Activated CD4-positive, alpha-beta memory T cell treated with anti-CD3 and anti-CD28 coated beads, Interleukin-2, amount 10 ng/mL, durations not matched to agents 7 days and 5 days (primary cell): ENCODE measurements around the gene KRT71. TPM values are rescaled to one million over a fixed set of nuclear protein-coding genes. Genes with fewer than 3 reads are reported as not detected.

Experiments
- CTCF ChIA-PET: fragments of 350-600 bp; sonication (Branson Sonifier 250); formaldehyde crosslinking; loops from one replicate; lab custom pipeline; 2021; ENCODE audit warnings: antibody characterized with exemption, inconsistent platforms; lab: Charles Lee
- POLR2A ChIA-PET: fragments of 350-600 bp; sonication (Branson Sonifier 250); formaldehyde crosslinking; loops from one replicate; lab custom pipeline; 2021; ENCODE audit warnings: antibody characterized with exemption; lab: Charles Lee
- DNase-seq: peaks from one replicate; pipeline ENCODE4 v3.0.0-alpha.2; 2020
- H3K27ac Mint-ChIP-seq: one replicate; pipeline ENCODE4 v1.8.0; 2021; ENCODE audit warnings: mild to moderate bottlenecking, mixed read lengths
- H3K27me3 Mint-ChIP-seq: one replicate; pipeline ENCODE4 v1.8.0; 2021; ENCODE audit warnings: mixed read lengths
- H3K36me3 Mint-ChIP-seq: one replicate; pipeline ENCODE4 v1.8.0; 2021; ENCODE audit warnings: low read depth, mixed read lengths
- H3K4me1 Mint-ChIP-seq: one replicate; pipeline ENCODE4 v1.8.0; 2021; ENCODE audit warnings: mixed read lengths
- H3K4me3 Mint-ChIP-seq: one replicate; pipeline ENCODE4 v1.8.0; 2021; ENCODE audit warnings: mild to moderate bottlenecking, mixed read lengths
- H3K9me3 Mint-ChIP-seq: one replicate; pipeline ENCODE4 v1.8.0; 2021; ENCODE audit warnings: mixed read lengths
- total RNA-seq, 2 experiments: library from RNA; stranded (reverse); gene quantifications; one replicate each; pipeline ENCODE4 v1.2.3, GENCODE V29; 2021

KRT71 gene
- total RNA-seq, 2 experiments from 2014 or later, result not detected

DNA sequence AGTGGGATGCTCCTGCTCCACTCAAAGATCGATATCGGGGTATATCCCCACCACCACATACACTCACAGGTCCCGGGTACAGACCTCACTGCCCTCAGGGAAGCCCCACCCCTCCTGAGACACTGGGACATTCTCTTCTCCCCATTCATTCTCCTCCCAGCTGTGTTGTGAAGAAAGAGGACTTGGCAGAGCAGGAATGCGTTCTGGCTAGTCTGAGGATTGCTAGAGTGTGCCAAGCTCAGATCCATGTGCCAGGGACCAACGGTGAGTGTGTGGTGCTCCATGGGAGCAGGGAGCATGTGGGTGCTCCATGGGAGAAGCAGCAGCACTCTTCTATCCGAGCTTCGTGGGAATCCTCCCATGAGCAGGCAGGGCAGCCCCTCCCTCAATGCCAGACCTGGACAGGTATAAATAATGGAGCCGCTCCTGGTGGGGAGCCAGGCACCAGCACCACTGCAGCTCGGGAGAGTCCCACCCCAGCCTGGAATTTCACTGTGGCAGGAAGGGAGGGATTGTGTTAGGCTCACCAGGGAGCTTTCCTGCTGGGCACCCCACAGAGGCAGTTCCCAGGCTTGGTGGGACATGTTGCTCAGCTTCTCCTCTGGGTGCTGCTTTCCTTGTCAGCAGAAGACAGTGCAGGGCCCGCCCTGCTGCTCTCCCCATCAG lies 30.5 kb downstream of the KRT71 start:
- Mint-ChIP-seq H3K4me1 (peaks cover 8% of the 10 kb centered on the region), H3K9me3 (no peaks in the 10 kb centered on the region), H3K27me3 (peaks cover 2% of the 10 kb centered on the region), H3K36me3 (no peaks in the 10 kb centered on the region), H3K4me3 (no peak overlapping the region), H3K27ac (no peak overlapping the region)
- ChIA-PET CTCF (no interaction called here), POLR2A (no interaction called here)
- DNase-seq, result peak; percentile 9

DNA sequence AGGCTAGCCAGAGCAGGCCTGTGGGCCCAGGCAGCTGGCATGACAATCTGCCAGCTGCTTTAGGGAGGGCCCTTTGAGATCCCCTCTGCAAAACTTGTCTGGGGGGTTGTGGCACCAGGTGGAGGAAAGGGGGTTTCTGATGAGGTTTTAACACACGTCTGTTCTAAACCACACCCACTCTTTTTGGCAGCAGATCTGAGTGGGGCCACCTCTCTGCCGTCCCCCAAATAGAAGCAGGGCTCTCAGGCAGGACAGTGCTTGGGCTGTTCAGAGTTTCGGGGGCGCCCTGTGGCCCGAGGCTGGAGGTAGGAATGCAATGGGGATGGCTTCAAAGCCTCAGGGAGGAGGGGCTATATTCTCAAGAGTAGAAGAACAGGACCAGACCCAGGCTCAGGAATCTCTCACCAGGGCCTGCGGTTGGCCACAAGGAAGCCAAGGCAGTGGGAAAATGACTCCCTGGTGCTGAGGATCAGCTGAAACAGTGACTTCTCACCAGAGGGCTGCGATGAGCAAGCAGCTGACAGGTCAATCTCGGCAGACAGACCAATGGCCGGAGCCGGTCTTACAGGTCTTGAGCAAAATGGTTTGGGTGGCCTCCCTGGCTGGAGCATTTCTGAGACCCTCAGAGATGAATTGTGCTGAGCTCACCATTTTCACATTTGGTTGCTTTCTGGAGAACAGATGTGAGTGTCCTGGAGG lies 31.2 kb downstream of the KRT71 start:
- peaks cover 2% of the 10 kb centered on the region for H3K27me3 Mint-ChIP-seq
- ChIA-PET POLR2A (no interaction called here), CTCF (no interaction called here)
- H3K4me3 Mint-ChIP-seq, result no peak overlapping the region
- H3K27ac Mint-ChIP-seq, result no peak overlapping the region
- DNase-seq, result peak; percentile 9
- H3K4me1 Mint-ChIP-seq, result peaks cover 4% of the 10 kb centered on the region
- no peaks in the 10 kb centered on the region for H3K9me3 Mint-ChIP-seq
- no peaks in the 10 kb centered on the region for H3K36me3 Mint-ChIP-seq

DNA sequence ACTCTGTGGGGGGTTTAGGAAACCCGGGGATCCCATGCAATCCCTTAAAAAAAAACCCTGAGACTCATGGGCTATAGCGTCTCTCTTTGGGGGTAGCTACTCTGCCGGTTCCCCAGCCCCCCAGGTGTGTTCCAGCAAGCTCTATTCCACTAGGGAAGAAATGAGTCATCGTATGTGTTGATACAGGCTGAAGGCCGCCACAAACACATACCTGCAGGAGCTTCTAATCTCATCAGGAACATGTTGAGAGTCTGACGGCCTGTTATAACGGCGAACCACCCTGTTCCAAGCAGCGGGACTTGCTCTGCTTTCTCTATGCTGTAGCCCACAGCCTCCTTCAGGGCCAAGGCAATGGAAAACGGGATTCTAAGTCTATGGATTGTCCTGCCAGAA lies 31.8 kb downstream of the KRT71 start:
- no peaks in the 10 kb centered on the region for H3K4me1 Mint-ChIP-seq
- DNase-seq, result peak; percentile 2

DNA sequence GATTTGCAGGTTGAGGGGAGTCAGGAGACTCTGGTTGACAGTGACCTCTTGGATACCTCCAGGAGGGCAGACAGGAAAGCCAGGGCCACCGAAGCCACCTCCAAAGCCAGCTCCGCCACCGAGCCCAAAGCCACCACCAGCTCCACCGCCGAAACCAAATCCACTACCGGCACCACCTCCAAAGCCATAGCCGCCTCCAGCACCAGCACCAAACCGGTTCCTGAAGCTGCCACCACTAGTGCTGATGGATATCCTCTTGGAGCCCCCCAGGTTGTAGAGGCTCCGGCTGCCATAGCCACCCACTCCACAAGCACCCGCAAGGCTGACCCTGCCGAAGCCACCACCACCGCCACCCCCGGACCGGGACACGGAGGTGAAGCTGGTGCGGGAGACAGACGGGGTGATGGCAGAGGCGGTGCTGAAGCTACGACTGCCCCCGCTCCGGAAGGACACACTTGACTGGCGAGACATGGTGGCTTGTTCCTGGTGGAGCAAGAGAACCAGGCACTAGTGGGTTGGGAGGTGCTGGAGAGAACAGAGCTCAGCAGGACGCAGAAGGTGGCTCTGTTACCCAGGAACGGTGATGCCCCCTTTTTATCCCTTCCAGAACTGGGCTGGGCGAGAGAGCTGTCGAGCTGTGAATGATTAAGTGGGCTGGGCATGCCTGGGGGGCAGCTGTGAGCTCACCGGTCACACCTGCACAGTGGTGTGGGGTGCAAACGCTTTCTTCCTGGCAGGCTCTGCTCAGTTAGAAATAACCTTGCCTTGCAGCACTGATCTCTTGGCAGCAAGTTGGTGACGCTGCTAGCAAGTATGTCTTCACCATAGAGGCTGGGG lies 32.9 kb downstream of the KRT71 start, which contains the start of gene KRT5:
TSS of gene KRT5 (minus strand) at position 569 of the 837 bp plus-strand sequence. CDS start at position 471, 98 bp downstream.
- peak; percentile 6 for DNase-seq
- CTCF ChIA-PET, result no interaction called here
- H3K36me3 Mint-ChIP-seq, result no peaks in the 10 kb centered on the region
- H3K27ac Mint-ChIP-seq, result no peak within 1 kb of the TSS
- H3K4me1 Mint-ChIP-seq, result no peaks in the 10 kb centered on the region
- peaks cover 2% of the 10 kb centered on the region for H3K27me3 Mint-ChIP-seq
- POLR2A ChIA-PET, result no interaction called here
- H3K4me3 Mint-ChIP-seq, result no peak within 1 kb of the TSS
- H3K9me3 Mint-ChIP-seq, result no peaks in the 10 kb centered on the region

More for the DNA sequence above, 31.8 kb downstream of the KRT71 start:
- H3K27ac Mint-ChIP-seq, result no peak overlapping the region
- ChIA-PET POLR2A (no interaction called here), CTCF (no interaction called here)
- peaks cover 2% of the 10 kb centered on the region for H3K27me3 Mint-ChIP-seq
- no peaks in the 10 kb centered on the region for H3K9me3 Mint-ChIP-seq
- no peak overlapping the region for H3K4me3 Mint-ChIP-seq
- H3K36me3 Mint-ChIP-seq, result no peaks in the 10 kb centered on the region

DNA sequence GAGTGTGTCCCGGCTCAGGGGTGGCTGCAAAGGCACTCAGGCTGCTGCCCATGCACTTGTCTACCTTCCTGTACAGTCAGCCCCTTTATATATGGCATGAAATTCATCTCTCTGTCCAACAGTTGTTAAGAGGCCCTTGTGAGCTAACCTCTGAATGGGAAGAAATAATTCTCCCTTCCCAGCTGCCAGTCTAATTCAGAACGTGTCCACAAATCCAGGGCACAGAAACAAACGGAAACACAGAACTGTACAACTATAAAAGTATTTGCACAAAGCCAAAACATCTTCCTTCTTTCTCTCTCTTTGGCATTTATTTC lies 33.6 kb downstream of the KRT71 start:
- Mint-ChIP-seq H3K4me3 (no peak overlapping the region), H3K27ac (no peak overlapping the region), H3K27me3 (peaks cover 2% of the 10 kb centered on the region), H3K4me1 (no peaks in the 10 kb centered on the region), H3K36me3 (no peaks in the 10 kb centered on the region), H3K9me3 (no peaks in the 10 kb centered on the region)
- POLR2A ChIA-PET, result no interaction called here
- peak; percentile 2 for DNase-seq
- CTCF ChIA-PET, result no interaction called here

DNA sequence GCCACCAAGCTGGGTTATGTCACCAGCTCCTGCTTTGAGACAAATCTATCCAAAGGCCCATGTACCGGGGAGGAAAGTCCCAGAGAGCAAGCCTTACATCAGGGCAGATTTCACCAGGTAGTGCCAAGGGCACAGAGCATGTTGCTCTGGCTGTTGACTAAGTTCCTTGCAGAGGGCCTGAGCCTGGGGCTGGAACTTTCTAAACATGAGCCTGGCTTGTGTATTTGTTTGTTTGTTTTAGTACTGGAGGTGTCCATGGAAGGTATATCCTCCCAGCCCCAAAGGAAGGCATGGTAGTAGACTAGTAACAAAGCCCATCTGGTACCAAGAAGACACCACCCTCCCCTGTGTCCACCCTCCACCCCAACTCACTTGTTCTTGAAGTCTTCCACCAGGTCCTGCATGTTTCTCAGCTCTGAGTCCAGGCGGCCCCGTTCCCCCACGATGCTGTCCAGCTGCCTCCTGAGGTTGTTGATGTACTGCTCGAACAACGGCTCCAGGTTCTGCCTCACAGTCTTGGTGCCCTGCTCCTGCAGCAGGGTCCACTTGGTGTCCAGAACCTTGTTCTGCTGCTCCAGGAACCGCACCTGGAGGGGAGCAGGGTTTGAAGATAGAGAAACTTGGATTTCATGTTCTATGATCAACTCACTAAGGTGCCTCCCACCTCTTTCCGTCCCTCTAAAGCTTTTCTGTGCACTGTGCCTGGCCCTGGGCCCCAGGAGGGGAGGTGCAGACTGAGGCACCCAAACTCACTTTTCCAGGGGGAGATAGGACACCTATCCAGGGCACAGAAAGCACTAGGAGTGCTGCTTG lies 34.2 kb downstream of the KRT71 start:
- H3K9me3 Mint-ChIP-seq, result no peaks in the 10 kb centered on the region
- POLR2A ChIA-PET, result no interaction called here

DNA sequence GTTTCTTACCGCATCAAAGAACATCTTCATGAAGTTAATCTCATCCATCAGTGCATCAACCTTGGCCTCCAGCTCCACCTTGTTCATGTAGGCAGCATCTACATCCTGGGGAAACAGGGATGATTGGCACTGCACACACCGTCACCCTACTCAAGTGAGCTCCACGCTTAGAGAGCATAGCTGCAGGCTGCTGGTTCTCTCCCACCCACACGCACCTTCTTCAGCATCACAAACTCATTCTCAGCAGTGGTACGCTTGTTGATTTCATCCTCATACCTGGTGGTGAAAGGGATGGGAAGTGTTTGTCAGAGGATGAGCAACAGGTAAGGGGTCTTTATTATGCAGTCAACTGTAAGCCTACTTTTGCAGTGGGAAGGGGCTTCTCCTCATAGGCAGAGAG lies 35.1 kb downstream of the KRT71 start:
- H3K36me3 Mint-ChIP-seq, result no peaks in the 10 kb centered on the region
- H3K27ac Mint-ChIP-seq, result no peak overlapping the region
- CTCF ChIA-PET, result no interaction called here
- H3K27me3 Mint-ChIP-seq, result no peaks in the 10 kb centered on the region
- H3K4me3 Mint-ChIP-seq, result no peak overlapping the region
- H3K4me1 Mint-ChIP-seq, result no peaks in the 10 kb centered on the region
- no peaks in the 10 kb centered on the region for H3K9me3 Mint-ChIP-seq
- POLR2A ChIA-PET, result no interaction called here
- DNase-seq, result peak; percentile 6

More for the DNA sequence above, 34.2 kb downstream of the KRT71 start:
- H3K36me3 Mint-ChIP-seq, result no peaks in the 10 kb centered on the region
- H3K27ac Mint-ChIP-seq, result no peak overlapping the region
- no peaks in the 10 kb centered on the region for H3K4me1 Mint-ChIP-seq
- peak; percentile 6 for DNase-seq
- CTCF ChIA-PET, result no interaction called here
- no peak overlapping the region for H3K4me3 Mint-ChIP-seq
- H3K27me3 Mint-ChIP-seq, result peaks cover 2% of the 10 kb centered on the region

DNA sequence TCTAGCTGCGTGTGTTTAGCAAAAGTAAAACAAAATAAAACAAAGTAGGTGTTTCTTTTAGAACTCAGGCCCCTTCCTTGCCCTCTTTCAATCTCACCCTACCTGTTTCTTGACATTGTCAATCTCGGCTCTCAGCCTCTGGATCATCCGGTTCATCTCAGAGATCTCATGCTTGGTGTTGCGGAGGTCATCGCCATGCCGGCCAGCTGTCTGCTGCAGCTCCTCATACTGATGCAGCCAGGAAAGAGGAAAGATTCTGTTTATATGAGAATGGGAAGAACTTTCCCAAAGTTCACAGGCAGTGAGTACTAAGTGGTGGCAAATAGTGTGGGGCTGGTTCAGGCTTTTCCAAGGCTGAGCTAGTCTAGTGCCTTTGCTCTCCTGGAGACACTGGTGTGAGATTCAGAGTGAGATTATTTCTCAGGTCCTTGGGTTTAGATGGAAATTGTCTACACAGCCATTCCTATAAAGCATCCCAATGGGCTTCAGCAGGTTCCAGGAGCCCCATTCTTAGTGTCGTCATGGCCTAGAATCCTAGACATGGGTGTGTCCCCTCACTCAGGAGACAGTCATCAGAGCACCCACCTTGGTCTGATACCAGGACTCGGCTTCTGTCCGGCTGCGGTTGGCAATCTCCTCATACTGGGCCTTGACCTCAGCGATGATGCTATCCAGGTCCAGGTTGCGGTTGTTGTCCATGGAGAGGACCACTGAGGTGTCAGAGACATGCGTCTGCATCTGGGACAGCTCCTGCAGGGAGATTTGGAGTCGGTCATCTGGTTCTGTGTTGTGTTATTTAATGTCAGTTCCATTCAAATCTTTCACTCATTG lies 35.7 kb downstream of the KRT71 start:
- peak; percentile 7 for DNase-seq
- Mint-ChIP-seq H3K27ac (no peak overlapping the region), H3K9me3 (no peaks in the 10 kb centered on the region), H3K27me3 (peaks cover 3% of the 10 kb centered on the region), H3K4me1 (no peaks in the 10 kb centered on the region), H3K36me3 (no peaks in the 10 kb centered on the region), H3K4me3 (no peak overlapping the region)
- CTCF ChIA-PET, result no interaction called here
- POLR2A ChIA-PET, result no interaction called here

DNA sequence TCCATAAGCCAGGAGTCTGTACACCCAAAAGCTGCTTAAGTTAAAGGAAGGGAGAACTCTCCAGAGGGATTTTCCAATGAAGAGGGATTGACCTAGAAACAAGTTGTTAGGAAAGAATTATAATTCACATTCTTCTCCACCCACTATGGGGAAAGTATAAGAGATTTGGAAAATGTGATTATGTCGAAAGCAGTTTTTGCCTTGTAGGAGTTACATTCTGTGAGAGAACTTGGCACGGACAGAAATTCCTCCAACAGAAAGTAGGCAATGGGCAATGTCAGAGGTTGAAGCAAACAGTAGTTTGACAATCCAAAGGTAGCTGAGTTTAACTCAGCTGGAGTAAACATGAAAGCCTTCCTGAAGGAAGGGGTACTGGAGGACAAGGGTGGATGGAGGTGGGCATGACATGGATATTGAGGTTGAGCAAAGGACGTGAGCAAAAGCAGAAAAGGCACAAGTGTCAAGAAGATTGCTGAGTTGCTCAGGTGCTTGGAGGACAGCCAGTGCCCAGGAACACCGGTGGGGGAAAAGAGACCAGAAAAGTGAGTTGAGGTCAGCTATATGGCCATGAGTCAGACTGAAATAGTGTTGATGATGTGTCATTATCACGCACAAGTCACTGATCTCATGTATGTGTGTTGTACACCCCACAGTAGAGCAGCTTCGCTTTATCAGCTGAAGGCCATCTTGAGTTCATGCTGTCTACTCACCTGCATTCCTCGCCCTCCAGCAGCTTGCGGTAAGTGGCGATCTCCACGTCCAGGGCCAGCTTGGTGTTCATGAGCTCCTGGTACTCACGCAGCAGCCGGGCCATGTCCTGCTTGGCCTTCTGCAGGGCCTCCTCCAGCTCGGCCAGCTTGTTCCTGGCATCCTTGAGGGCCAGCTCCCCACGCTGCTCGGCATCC lies 36.8 kb downstream of the KRT71 start:
- peaks cover 3% of the 10 kb centered on the region for H3K27me3 Mint-ChIP-seq
- peak; percentile 13 for DNase-seq
- CTCF ChIA-PET, result no interaction called here
- no peak overlapping the region for H3K27ac Mint-ChIP-seq
- H3K9me3 Mint-ChIP-seq, result peaks cover 3% of the 10 kb centered on the region
- POLR2A ChIA-PET, result no interaction called here
- H3K36me3 Mint-ChIP-seq, result no peaks in the 10 kb centered on the region
- no peak overlapping the region for H3K4me3 Mint-ChIP-seq
- H3K4me1 Mint-ChIP-seq, result no peaks in the 10 kb centered on the region

DNA sequence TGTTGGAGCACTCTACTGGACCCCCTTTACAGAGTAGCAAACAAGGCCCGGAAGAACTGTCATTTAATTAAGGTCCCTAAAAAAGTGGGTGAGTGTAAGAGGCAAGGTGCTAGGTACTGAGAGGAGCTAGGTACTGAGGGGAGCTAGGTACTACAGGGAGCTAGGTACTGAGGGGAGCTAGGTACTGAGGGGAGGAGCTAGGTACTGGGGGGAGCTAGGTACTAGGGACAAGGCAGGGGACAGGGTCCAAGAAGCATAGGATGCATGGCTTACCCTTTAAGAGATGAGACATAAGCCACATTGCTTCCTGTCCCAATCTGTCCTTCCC lies 37.7 kb downstream of the KRT71 start:
- peaks cover 3% of the 10 kb centered on the region for H3K27me3 Mint-ChIP-seq
- H3K27ac Mint-ChIP-seq, result no peak overlapping the region
- H3K4me3 Mint-ChIP-seq, result no peak overlapping the region
- POLR2A ChIA-PET, result no interaction called here
- H3K9me3 Mint-ChIP-seq, result peaks cover 3% of the 10 kb centered on the region
- no peak for DNase-seq
- CTCF ChIA-PET, result no interaction called here
- no peaks in the 10 kb centered on the region for H3K36me3 Mint-ChIP-seq
- no peaks in the 10 kb centered on the region for H3K4me1 Mint-ChIP-seq

DNA sequence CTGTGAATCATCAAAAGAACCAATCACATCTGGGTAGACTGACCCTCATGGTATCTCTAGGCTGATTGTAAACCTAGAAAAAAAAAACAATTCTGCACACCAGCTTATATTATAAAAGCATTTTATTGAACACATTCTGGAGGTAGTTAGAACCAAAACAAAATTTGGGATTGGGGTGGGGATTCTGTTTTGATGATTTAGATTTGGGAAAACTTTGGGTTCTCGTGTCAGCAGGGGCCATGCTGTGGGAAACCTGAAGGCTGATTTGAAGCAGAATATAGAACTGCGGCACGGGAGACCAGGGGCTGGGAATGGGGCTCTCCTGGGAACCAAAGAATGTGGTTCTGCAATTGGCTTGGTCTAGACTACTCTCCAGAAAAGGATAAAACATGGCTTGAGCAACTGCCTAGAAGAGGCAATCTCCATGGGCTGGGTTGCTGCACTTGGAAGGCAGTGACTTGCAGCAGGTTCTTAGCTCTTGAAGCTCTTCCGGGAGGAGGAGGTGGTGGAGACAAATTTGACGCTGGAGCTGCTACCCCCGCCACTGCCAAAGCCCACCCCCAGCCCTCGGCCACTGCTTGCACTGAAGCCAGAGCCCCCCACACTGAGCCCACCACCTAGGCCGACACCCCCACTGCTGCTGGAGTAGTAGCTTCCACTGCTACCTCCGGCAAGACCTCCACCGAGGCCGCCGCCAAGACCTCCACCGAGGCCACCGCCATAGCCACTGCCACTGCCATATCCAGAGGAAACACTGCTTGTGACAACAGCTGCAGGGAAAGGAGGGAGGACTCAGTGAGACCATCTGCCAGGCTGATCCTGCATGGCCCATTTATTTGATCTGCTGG lies 38.2 kb downstream of the KRT71 start:
- POLR2A ChIA-PET, result no interaction called here
- peaks cover 3% of the 10 kb centered on the region for H3K9me3 Mint-ChIP-seq
- CTCF ChIA-PET, result no interaction called here
- no peaks in the 10 kb centered on the region for H3K36me3 Mint-ChIP-seq
- H3K4me3 Mint-ChIP-seq, result no peak overlapping the region
- no peak overlapping the region for H3K27ac Mint-ChIP-seq
- H3K27me3 Mint-ChIP-seq, result peaks cover 7% of the 10 kb centered on the region
- peak; percentile 8 for DNase-seq
- H3K4me1 Mint-ChIP-seq, result no peaks in the 10 kb centered on the region
